Pulmonary artery endothelial cell (primary cell): ENCODE data around the gene WDR47. TPM values are rescaled to one million over a fixed set of nuclear protein-coding genes. Genes with fewer than 3 reads are reported as not detected.
"Not testable (repeated sequence)": the region's sequence is repeated elsewhere in the genome, so short reads cannot be mapped to it uniquely, and the experiment has no call there.

Experiments
- DNase-seq: peaks from one replicate; pipeline ENCODE4 v3.0.0-alpha.2; 2011; ENCODE audit warnings: low read depth, low spot score
- total RNA-seq: library from RNA; depleted of rRNA; stranded (reverse); fragments of >200 nt; gene quantifications from 2 replicates; pipeline ENCODE4 v1.2.3, GENCODE V29; 2014

Gene WDR47
- total RNA-seq, 1 donor from 2014 or later: 18.7 TPM

- not testable (repeated sequence) for DNase-seq
Measured at GRCh38 chr1:109052145-109052544, 10.2 kb upstream of the WDR47 start.

DNA sequence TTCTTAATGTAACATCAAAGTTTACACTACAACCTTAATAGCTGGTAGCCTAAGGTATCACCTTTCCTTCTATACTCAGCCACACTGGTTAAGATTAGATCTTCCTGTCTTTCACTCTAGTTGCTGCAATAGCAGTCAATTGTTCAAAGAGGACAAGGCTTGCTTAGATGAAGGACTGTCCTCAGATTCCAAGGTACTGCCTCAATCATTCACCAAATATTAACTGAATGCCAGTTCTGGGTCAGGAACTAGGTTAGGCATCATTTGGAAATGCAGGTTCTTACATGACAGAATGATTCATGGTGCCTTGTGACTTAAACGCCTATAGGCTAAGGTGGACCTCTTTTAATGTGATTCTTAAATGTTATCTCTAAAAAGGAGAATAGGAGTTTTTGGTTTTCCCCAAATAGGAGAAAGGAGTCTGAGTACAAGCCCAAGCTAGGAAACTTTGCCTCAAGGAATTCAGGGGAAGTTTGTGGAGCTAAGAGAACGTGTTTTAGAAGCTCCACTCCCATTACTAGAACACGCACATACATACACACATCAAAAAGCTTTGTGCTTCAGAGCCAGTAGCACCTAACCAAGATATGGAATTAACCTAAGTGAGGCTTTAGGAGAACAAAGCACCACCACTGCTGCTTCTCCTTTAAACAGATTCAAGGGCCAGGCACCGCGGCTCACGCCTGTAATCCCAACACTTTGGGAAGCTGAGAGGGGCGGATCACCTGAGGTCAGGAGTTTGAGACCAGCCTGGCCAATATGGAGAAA is 8.5 kb upstream of the WDR47 start:
- DNase-seq: no peak

DNA sequence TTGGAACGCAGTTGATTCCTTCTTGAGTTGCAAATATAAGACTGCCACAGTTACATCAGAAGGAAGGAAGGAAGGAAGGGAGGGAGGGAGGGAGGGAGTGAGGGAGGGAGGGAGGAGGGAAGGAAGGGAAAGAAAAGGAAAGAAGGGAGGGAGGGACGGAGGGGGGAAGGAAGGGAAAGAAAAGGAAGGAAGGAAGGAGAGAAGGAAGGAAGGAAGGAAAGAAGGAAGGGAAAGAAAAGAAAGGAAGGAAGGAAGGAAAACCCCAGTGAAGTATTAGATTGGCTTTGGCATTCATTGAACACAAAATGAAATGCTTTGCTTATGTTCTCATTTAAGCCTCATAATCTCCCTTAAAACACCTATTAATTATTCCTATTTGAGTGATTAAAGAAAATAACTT is 6.4 kb upstream of the WDR47 start:
- DNase-seq: no peak

- DNase-seq: no peak
Measured at GRCh38 chr1:109047339-109047738, 5.4 kb upstream of the WDR47 start.

GRCh38 chr1:109046671-109047070 is 4.8 kb upstream of the WDR47 start:
- no peak for DNase-seq

DNA sequence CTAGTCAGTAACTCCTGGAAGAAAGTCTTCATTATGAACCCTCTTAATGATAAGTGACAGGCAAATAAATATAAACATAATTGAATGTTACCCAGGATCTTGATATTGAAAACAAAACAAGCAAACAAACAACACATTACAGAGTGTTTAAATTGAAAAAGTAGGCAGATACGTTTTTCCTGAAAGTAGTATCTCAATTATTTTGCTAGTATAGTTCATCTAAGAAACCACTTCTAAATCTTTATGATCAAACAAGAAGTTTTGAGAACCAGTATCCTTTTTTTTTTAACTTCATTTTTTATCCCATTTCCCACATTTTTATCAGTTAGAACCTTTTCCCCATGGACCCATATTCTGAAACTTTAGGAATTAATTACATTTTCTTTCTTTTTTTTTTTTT is 3.7 kb upstream of the WDR47 start:
- DNase-seq: no peak

DNA sequence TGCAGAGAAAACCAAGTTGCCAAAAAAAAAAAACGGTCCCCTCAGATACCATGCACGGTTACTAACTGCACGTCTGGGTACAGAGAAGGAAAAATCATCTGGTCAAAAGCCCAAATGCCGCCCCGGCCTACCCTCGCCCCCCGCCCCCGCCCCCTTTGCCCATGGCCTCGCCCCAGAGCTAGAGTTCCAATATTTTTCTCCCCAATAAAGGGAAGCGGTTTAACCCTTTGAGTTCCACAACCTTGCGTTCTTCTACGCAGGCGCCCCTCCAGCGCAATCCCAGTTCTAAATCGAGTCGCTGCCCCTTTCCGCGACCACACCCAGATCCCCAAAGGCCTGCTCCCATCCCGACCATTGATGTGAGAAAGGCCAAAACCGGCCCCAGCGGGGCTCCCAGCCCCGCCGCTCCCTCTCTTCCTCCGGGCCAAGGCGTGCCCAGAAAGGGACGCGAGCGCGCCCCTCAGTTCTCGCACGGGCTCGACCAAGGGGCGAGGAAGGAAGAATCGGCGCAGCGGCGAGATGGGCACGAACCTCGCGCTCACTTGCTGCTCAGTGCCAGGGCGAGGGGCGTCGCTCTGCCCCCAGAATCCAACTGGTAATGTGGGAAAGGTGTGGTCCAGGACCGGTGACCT is 797 bp downstream of the WDR47 start:
- no peak for DNase-seq

GRCh38 chr1:109040627-109040988 is 1.3 kb downstream of the WDR47 start:
- DNase-seq: no peak

DNA sequence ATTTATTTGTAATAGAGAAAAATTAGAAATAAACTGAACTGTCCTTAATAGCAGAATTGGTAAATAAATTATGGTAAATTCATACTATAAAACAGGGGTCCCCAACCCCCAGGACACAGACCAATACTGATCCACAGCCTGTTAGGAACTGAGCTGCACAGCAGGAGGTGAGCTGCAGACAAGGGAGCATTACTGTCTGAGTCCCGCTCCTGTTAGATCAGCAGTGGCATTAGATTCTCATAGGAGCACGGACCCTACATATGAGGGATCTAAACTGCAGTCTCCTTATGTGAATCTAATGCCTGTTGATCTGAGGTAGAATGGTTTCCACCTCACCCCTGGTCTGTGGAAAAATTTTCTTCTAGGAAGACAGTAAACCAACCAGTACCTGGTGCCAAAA is 7.5 kb downstream of the WDR47 start:
- no peak for DNase-seq

- DNase-seq: not testable (repeated sequence)
Measured at GRCh38 chr1:109029493-109029892, 12.4 kb downstream of the WDR47 start.

DNA sequence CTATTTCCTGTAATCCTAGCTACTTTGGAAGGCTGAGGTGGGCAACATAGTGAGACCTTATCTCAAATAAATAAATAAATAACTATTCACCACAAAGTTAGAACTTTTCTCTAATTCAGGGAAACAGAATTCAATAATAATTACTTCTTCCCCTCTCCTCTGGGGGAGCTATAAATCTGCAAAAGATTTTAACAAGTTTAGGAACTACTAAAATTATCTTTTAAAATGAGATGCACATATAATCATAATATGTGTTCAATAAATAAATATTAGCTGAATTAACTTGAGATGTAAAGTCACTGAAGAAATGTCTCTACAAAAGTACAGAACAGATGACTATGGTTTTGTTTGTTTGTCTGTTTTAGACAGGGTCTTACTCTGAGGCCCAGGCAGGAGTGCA is 14.1 kb downstream of the WDR47 start:
- no peak for DNase-seq

DNA sequence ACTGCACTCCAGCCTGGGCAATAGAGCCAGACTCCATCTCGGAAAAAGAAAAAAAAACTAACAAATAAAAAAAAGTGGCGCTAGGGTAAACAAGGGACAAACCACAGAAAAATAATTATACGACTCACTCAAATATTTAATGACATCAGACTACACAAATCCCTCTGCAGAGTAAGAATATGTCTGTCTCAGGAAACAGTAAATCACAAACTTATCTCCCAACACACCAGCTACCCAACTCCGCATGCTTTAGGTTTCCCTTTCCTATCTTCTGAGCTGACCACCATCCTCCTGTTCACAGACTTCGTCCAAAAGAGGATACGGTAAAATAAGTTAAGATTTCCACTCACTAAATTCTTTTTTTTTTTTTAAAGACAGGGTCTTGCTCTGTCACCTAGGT is 16.2 kb downstream of the WDR47 start:
- no peak for DNase-seq

- no peak for DNase-seq
Measured at GRCh38 chr1:109024646-109025045, 17.3 kb downstream of the WDR47 start.

DNA sequence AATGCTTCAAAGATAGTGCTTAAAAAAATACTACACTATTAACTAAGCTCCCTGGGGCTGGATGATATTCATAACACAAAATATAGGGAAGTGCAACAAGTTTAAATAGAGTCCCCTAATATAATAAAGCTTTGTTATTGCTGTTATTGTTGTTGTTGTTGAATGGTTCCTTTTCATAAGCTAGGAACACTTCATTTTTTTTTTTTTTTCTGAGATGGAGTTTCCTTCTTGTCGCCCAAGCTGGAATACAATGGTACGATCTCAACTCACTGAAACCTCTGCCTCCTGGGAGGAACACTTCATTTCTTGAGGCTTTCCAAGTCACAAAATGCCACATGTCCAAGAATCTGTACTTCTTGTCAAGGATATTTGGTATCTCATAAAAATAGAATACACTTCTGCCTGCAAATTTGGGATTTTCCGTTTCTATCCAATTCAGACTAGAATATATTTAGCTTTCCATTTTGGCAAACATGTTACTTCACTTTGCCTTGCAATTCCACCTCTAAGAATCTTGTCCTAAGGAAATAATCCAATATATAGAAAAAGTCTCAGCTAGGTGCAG is 21.1 kb downstream of the WDR47 start:
- no peak for DNase-seq

DNA sequence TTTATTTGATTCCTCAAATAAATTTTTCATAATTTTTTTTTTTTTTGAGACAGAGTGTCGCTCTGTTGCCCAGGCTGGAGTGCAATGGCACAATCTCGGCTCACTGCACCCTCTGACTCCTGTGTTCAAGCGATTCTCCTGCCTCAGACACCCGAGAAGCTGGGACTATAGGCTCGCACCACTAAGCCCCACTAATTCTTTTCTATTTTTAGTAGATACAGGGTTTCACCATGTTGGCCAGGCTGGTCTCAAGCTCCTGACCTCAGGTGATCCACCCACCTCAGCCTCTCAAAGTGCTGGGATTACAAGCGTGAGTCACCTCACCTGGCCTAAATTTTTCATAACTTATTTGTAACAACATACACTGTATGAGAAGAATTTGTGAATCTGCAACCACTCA is 24.2 kb downstream of the WDR47 start:
- not testable (repeated sequence) for DNase-seq

DNA sequence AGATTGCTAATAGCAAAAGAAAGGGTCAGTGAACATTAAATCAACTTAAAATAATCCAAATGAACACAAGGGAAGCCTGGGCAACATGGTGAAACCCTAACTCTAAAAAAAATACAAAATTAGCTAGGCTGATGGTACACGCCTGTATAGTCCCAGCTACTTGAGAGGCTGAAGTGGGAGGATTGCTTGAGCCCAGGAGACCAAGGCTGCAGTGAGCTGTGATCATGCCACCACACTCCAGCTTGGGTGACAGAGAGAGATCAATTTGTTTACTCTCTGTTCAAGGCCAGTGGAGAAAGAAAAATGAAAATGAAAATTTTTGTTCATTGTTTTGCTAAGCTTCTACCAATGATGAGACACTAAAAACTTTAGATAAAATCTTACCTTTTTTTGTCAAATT is 24.8 kb downstream of the WDR47 start:
- no peak for DNase-seq

GRCh38 chr1:109011335-109011734 is 30.6 kb downstream of the WDR47 start:
- no peak for DNase-seq

- not testable (repeated sequence) for DNase-seq
Measured at GRCh38 chr1:108996622-108997021, 45.3 kb downstream of the WDR47 start.

- DNase-seq: no peak
Measured at GRCh38 chr1:108983114-108983513, 58.8 kb downstream of the WDR47 start.

- DNase-seq: no peak
Measured at GRCh38 chr1:108976658-108977057, 65.2 kb downstream of the WDR47 start.

DNA sequence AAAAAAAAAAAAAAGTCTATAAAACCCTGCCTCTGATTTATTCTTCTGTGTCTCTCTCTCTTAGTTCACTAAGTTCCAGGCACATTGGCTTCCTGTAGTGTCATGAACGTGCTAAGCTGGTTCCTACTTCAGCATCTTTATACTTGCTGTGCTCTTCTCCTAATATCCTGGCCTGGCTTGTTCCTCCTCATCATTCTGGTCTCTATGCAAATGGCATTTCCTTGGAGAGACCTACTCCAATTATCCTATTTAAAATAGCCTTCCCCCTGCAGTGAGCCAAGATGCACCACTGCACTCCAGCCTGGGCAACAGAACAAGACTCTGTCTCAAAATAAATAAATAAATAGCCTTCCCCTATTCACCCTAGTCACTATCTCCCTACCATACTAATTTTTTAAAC is 69.0 kb downstream of the WDR47 start:
- DNase-seq: no peak

- DNase-seq: no peak
Measured at GRCh38 chr1:108969346-108969745, 72.6 kb downstream of the WDR47 start.
